Fibroblast of lung (primary cell): ENCODE data around the gene C12orf60.

ENCODE experiments used
- CTCF ChIP-seq, 2 donors: IDR thresholded peaks in 1 of 2; conservative IDR thresholded peaks in 1 of 2; 1 replicate in 1 of 2; 2 replicates in 1 of 2; pipeline ENCODE4 v1.5.1; 2011 to 2012; ENCODE audit warnings: low read length in 2 of 2, control low read depth in 1 of 2, inconsistent platforms in 1 of 2, low read depth in 1 of 2, mild to moderate bottlenecking in 1 of 2
- EZH2 ChIP-seq: IDR thresholded peaks from 2 replicates; pipeline ENCODE4 v1.5.1; 2012; ENCODE audit warnings: low read length, control low read depth, mild to moderate bottlenecking; ENCODE audit errors: missing control alignments

GRCh38 chr12:14810953-14811483 is 7.5 kb downstream of the C12orf60 start:
- TF ChIP-seq CTCF (conservative IDR thresholded peaks at IDR 0.05 in 1 of 2, IDR thresholded peaks at IDR 0.05 in 1 of 2; ENCODE audit: low read depth in 1 of 2, low read length in 2 of 2) (peak; percentile 30 to 54), EZH2 (no peak)
